Measurements from ENCODE around the gene LEMD2. TPM values are rescaled to one million over a fixed set of nuclear protein-coding genes. Genes with fewer than 3 reads are reported as not detected.

LEMD2 gene
- total RNA-seq, 4 donors from 2014 or later: 44.3 to 99.2 (median 55.6) TPM

DNA sequence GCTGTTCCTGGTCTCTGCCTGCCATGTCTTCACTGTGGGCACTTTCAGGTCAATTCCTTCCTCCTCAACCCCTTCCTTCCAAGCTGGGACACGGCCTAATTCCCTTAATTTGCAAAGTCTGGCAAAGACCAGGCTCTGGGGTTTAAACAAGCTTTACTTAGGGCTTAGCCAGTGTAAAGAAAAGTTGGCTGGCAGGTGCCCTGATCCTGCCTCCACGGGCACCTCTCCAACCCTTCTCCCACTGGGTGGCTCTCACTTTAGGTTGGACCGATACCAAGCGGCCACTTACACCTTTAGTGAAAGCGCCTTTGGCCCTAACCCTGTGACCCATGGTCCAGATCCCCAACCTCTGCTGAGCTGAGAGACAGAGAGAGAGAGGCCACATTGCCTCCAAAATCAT lies 28.6 kb upstream of the LEMD2 start:
- H3K27ac ChIP-seq: no peak overlapping the region
- no peaks in the 10 kb centered on the region for H3K36me3 ChIP-seq
- H3K9me3 ChIP-seq: no peaks in the 10 kb centered on the region
- H3K4me1 ChIP-seq: peaks cover 5% of the 10 kb centered on the region
- H3K4me3 ChIP-seq: no peak overlapping the region
- 69% methylated on average over 5 of the region's 5 CpGs for WGBS
- peaks cover 37% of the 10 kb centered on the region for H3K27me3 ChIP-seq
- no peak for DNase-seq (ENCODE audit: low spot score in 2 of 2)
- TF ChIP-seq, protein P1, sequence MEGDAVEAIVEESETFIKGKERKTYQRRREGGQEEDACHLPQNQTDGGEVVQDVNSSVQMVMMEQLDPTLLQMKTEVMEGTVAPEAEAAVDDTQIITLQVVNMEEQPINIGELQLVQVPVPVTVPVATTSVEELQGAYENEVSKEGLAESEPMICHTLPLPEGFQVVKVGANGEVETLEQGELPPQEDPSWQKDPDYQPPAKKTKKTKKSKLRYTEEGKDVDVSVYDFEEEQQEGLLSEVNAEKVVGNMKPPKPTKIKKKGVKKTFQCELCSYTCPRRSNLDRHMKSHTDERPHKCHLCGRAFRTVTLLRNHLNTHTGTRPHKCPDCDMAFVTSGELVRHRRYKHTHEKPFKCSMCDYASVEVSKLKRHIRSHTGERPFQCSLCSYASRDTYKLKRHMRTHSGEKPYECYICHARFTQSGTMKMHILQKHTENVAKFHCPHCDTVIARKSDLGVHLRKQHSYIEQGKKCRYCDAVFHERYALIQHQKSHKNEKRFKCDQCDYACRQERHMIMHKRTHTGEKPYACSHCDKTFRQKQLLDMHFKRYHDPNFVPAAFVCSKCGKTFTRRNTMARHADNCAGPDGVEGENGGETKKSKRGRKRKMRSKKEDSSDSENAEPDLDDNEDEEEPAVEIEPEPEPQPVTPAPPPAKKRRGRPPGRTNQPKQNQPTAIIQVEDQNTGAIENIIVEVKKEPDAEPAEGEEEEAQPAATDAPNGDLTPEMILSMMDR (IDR thresholded peaks at IDR 0.05): no peak
- TF ChIP-seq POLR2A (IDR thresholded peaks at IDR 0.05): no peak
- no peak for TF ChIP-seq EP300 (IDR thresholded peaks at IDR 0.05)
- no peak for TF ChIP-seq POLR2AphosphoS5 (IDR thresholded peaks at IDR 0.05)

DNA sequence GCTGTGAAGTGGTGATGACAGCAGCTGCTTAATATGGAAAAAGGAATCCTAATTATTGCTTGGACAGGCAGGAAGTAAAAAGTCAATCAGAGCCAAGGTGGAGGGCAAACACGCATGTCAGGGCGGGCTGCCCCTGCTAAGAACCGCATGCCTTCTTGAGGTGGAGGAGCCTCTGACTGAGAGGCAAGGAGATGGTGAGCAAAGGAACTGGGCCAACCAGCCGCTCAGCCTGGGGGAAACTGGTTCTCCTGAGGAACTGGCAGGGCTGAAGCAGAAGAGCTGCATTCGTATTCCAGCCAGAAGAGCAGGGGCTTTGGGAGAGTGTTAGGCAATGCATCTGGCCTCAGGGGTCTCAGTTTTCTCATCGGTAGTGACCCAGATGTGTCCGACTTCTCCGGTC lies 28.0 kb upstream of the LEMD2 start:
- no peaks in the 10 kb centered on the region for H3K36me3 ChIP-seq
- no peak overlapping the region for H3K27ac ChIP-seq
- no peak for DNase-seq (ENCODE audit: low spot score in 2 of 2)
- no peak overlapping the region for H3K4me3 ChIP-seq
- 51% methylated on average over 8 of the region's 8 CpGs for WGBS
- H3K27me3 ChIP-seq: peaks cover 43% of the 10 kb centered on the region
- no peaks in the 10 kb centered on the region for H3K9me3 ChIP-seq
- peaks cover 5% of the 10 kb centered on the region for H3K4me1 ChIP-seq
- no peak for TF ChIP-seq POLR2A (IDR thresholded peaks at IDR 0.05)
- TF ChIP-seq EP300 (IDR thresholded peaks at IDR 0.05): no peak
- TF ChIP-seq POLR2AphosphoS5 (IDR thresholded peaks at IDR 0.05): no peak
- TF ChIP-seq, protein P1 (IDR thresholded peaks at IDR 0.05): no peak

DNA sequence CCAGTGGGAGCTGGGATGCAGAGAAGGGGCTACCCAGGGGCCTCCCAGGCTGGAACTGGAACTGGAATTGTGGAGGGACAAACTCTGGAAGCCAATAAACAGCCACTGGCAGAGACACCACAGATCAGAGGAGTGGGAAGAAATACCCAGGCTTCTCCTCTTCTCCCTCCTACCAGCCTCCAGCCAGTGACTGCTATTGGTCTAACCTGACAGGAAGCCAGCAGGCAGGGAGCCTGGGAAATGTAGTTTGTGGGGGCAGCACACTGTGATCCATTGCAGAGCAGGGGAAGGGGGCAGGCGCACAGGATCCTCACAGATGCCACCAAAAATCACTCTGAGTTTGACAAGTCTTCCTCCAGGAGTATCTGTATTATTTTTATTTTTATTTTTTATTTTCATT lies 26.9 kb upstream of the LEMD2 start:
- Histone ChIP-seq H3K4me3 (no peak overlapping the region), H3K36me3 (no peaks in the 10 kb centered on the region), H3K27me3 (peaks cover 52% of the 10 kb centered on the region), H3K27ac (no peak overlapping the region), H3K9me3 (no peaks in the 10 kb centered on the region), H3K4me1 (peaks cover 5% of the 10 kb centered on the region)
- TF ChIP-seq, protein P1 (IDR thresholded peaks at IDR 0.05): no peak
- TF ChIP-seq POLR2AphosphoS5 (IDR thresholded peaks at IDR 0.05) (no peak), EP300 (IDR thresholded peaks at IDR 0.05) (no peak), POLR2A (IDR thresholded peaks at IDR 0.05) (no peak)
- 81% methylated on average over 1 of the region's 1 CpG for WGBS
- no peak for DNase-seq (ENCODE audit: low spot score in 2 of 2)

DNA sequence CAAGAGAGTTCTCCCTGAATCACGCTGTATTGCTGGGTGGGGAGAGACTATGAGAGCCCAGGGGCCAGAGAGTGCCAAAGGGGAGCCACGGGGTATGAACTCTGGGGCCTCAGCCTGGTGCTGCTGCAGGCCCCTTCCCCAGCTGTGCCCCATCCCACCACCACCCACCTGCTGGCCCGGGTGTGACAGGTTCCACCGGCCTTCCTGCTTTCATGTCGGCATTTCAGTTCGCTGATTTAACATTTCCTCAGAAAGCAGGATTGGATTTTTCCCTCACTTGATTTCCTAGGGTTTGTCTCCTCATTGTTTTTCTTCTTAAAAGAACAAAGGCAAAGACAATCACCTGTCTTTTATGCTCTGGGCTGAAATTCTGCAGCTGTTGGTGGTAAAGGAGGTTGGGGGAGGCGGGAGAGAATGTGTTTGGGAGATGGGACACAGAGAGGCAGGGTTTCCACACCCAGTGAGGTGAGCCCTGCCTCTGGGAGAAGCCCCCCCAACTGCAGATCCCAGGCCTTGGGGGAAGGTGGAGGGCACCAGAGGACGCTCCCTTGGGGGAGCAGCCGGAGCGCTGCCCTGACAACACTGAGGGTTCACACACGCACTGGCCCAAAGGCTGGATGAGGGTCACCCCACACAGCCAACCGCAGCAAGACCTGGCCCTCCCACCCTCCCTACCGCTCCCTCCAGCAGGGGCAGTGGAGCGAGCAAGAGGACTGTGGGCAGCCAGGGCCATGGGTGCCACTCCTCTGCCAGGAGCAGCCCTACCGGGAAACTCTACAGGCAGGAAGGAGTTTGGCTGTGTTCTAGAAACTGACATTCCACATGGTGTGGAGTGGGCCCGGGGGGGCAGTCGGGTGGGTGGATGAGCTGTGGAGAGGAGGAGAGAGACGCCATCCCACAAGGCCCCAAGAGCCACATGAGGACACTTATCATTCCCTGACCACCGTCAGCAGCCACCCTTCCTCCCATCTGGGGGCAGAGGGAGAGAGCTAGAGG lies 25.4 kb upstream of the LEMD2 start:
- TF ChIP-seq POLR2A (IDR thresholded peaks at IDR 0.05): no peak
- no peak for TF ChIP-seq POLR2AphosphoS5 (IDR thresholded peaks at IDR 0.05)
- TF ChIP-seq EP300 (IDR thresholded peaks at IDR 0.05): no peak
- Histone ChIP-seq H3K4me3 (no peak overlapping the region), H3K9me3 (no peaks in the 10 kb centered on the region), H3K27me3 (peaks cover 56% of the 10 kb centered on the region), H3K4me1 (peaks cover 5% of the 10 kb centered on the region), H3K27ac (no peak overlapping the region), H3K36me3 (no peaks in the 10 kb centered on the region)
- no peak for DNase-seq (ENCODE audit: low spot score in 2 of 2)
- 59% methylated on average over 14 of the region's 19 CpGs for WGBS

DNA sequence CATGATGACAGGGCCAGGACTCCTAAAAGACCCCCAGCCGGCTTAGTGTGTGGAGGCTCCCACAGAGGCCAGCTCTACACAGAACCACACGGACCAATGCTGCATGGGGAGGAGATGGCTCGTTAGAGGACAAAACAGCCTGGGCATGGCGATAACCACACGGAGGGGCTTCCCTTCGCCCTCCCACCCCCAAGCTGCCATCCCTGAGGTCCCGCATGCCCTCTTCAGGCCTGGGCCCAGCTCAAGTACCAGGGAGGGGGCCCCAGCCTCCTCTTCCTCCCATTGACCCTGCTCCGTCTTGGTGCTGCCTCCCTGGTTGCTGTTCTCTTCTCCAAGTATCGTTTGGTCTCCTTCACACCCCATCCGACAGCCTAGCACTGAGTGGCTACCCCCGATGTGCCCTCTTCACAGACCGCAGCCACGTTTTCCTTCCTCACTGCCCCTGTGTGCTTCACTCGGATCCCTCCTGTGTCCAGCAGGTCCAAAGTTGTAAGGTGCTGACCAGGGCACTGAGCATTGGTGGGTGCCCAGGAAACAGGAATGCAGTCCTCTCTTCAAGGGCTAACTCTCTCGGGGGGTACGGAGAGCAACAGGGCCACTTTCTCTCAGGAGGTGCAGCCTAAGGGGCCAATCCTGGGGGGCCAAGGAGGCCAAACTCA lies 24.4 kb upstream of the LEMD2 start:
- no peaks in the 10 kb centered on the region for H3K36me3 ChIP-seq
- DNase-seq (ENCODE audit: low spot score in 2 of 2): no peak
- H3K4me3 ChIP-seq: no peak overlapping the region
- TF ChIP-seq POLR2AphosphoS5 (IDR thresholded peaks at IDR 0.05): no peak
- TF ChIP-seq POLR2A (IDR thresholded peaks at IDR 0.05): no peak
- TF ChIP-seq, protein P1 (IDR thresholded peaks at IDR 0.05): no peak
- no peak for TF ChIP-seq EP300 (IDR thresholded peaks at IDR 0.05)
- no peaks in the 10 kb centered on the region for H3K9me3 ChIP-seq
- peaks cover 58% of the 10 kb centered on the region for H3K27me3 ChIP-seq
- H3K4me1 ChIP-seq: peaks cover 5% of the 10 kb centered on the region
- 67% methylated on average over 15 of the region's 16 CpGs for WGBS
- H3K27ac ChIP-seq: no peak overlapping the region

Data from suprapubic skin (tissue), 4 donors.